Measurements from ENCODE around the gene PCGF5. TPM values are rescaled to one million over a fixed set of nuclear protein-coding genes. Genes with fewer than 3 reads are reported as not detected.

Gene PCGF5
- polyA plus RNA-seq, 4 donors: 34.7 to 60.2 (median 51.2) TPM

GRCh38 chr10:91214911-91215310 is 5.6 kb upstream of the PCGF5 start:
- no peak overlapping the region for H3K27ac ChIP-seq (ENCODE audit: low read depth in 1 of 3, low read length in 2 of 3)
- FAIRE-seq: peak; percentile 26
- whole genome bisulfite sequencing, 3 donors: 85 to 96% (median 91%) methylated on average over 2 of the region's 2 CpGs

GRCh38 chr10:91215384-91215783 is 5.1 kb upstream of the PCGF5 start:
- Histone ChIP-seq H3K36me3 (ENCODE audit: control insufficient read depth in 3 of 3, insufficient read depth in 2 of 3, low read depth in 1 of 3, low read length in 3 of 3) (no peaks in the 10 kb centered on the region), H3K9me3 (ENCODE audit: control insufficient read depth in 2 of 2, insufficient read depth in 1 of 2, low read depth in 1 of 2, low read length in 1 of 2) (no peaks in the 10 kb centered on the region), H3K27me3 (ENCODE audit: control insufficient read depth in 3 of 3, insufficient read depth in 3 of 3, low read length in 3 of 3) (no peaks in the 10 kb centered on the region), H3K27ac (ENCODE audit: low read depth in 1 of 3, low read length in 2 of 3) (no peak overlapping the region), H3K4me1 (ENCODE audit: control insufficient read depth in 3 of 3, insufficient read depth in 2 of 3, low read depth in 1 of 3, low read length in 2 of 3) (peaks cover 3 to 13% (median 13%) of the 10 kb centered on the region in 3 donors), H3K4me3 (ENCODE audit: low read depth in 1 of 3, low read length in 3 of 3) (no peak overlapping the region)
- 86 to 91% (median 88%) methylated on average over 2 of the region's 2 CpGs for WGBS, 3 donors
- FAIRE-seq (no peak), DNase-seq (peak in 1 of 2 donors; percentile 22)

More at GRCh38 chr10:91214911-91215310, 5.6 kb upstream of the PCGF5 start:
- H3K4me3 ChIP-seq (ENCODE audit: low read depth in 1 of 3, low read length in 3 of 3): no peak overlapping the region
- no peak for DNase-seq
- H3K36me3 ChIP-seq (ENCODE audit: control insufficient read depth in 3 of 3, insufficient read depth in 2 of 3, low read depth in 1 of 3, low read length in 3 of 3): no peaks in the 10 kb centered on the region
- no peaks in the 10 kb centered on the region for H3K9me3 ChIP-seq (ENCODE audit: control insufficient read depth in 2 of 2, insufficient read depth in 1 of 2, low read depth in 1 of 2, low read length in 1 of 2)
- H3K27me3 ChIP-seq (ENCODE audit: control insufficient read depth in 3 of 3, insufficient read depth in 3 of 3, low read length in 3 of 3): no peaks in the 10 kb centered on the region
- peaks cover 3 to 13% (median 13%) of the 10 kb centered on the region in 3 donors for H3K4me1 ChIP-seq (ENCODE audit: control insufficient read depth in 3 of 3, insufficient read depth in 2 of 3, low read depth in 1 of 3, low read length in 2 of 3)

- Histone ChIP-seq H3K36me3 (ENCODE audit: control insufficient read depth in 3 of 3, insufficient read depth in 2 of 3, low read depth in 1 of 3, low read length in 3 of 3) (no peaks in the 10 kb centered on the region), H3K4me1 (ENCODE audit: control insufficient read depth in 3 of 3, insufficient read depth in 2 of 3, low read depth in 1 of 3, low read length in 2 of 3) (peaks cover 7 to 16% (median 9%) of the 10 kb centered on the region in 3 donors), H3K27ac (ENCODE audit: low read depth in 1 of 3, low read length in 2 of 3) (peak overlapping the region; percentile 71 to 94 (median 93)), H3K9me3 (ENCODE audit: control insufficient read depth in 2 of 2, insufficient read depth in 1 of 2, low read depth in 1 of 2, low read length in 1 of 2) (no peaks in the 10 kb centered on the region), H3K27me3 (ENCODE audit: control insufficient read depth in 3 of 3, insufficient read depth in 3 of 3, low read length in 3 of 3) (no peaks in the 10 kb centered on the region), H3K4me3 (ENCODE audit: low read depth in 1 of 3, low read length in 3 of 3) (peak overlapping the region; percentile 12 to 74 (median 49))
- FAIRE-seq: no peak
- 11 to 25% (median 23%) methylated on average over 8 of the region's 8 CpGs for WGBS, 3 donors
- DNase-seq: peak in 1 of 2 donors; percentile 13
These were observed 881 bp upstream of the PCGF5 start for GRCh38 chr10:91219371-91220193.

DNA sequence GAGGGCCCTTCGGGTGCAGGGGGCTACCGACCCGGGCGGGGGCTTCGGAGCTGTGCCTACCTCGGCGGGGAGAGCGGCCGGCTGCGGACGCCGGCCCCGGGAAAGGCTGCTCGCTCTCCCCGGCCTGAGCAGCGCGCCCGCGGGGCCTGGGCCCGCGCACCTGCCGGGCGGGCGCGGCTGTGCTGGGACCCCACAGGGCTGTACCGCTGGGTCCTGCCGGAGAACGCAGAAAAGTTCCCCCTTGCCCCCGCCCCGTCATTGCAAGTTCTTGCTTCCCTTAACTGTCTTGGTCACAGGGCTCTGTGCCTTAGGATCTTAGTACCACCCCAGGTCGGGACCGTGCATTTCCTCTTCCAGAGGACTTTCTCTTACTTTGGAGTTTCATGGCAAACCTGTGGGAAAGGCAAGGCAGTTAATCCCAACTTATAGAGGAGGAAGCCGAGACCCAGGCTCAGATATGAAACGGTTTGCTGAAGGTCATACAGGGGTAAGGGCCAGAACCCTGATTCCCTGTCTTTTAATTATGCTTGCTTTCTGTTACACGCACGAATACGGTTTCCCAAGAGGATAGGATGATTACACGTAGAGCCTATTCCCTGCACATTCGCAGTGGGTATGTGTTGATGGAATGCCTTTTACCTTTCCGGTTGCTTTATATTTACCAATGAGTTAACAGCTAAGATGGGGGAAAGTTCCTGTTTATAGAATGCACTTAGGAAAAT is 652 bp downstream of the PCGF5 start:
- Histone ChIP-seq H3K27ac (ENCODE audit: low read depth in 1 of 3, low read length in 2 of 3) (peak overlapping the region; percentile 93 to 94 (median 94)), H3K9me3 (ENCODE audit: control insufficient read depth in 2 of 2, insufficient read depth in 1 of 2, low read depth in 1 of 2, low read length in 1 of 2) (no peaks in the 10 kb centered on the region), H3K4me1 (ENCODE audit: control insufficient read depth in 3 of 3, insufficient read depth in 2 of 3, low read depth in 1 of 3, low read length in 2 of 3) (peaks cover 7 to 14% (median 8%) of the 10 kb centered on the region in 3 donors), H3K27me3 (ENCODE audit: control insufficient read depth in 3 of 3, insufficient read depth in 3 of 3, low read length in 3 of 3) (no peaks in the 10 kb centered on the region), H3K36me3 (ENCODE audit: control insufficient read depth in 3 of 3, insufficient read depth in 2 of 3, low read depth in 1 of 3, low read length in 3 of 3) (no peaks in the 10 kb centered on the region), H3K4me3 (ENCODE audit: low read depth in 1 of 3, low read length in 3 of 3) (peak overlapping the region; percentile 62 to 85 (median 74))
- FAIRE-seq (no peak), DNase-seq (peak; percentile 46 to 69)
- WGBS, 3 donors: 0 to 3% (median 2%) methylated on average over 30 to 40 of the region's 40 CpGs

- Histone ChIP-seq H3K9me3 (ENCODE audit: control insufficient read depth in 2 of 2, insufficient read depth in 1 of 2, low read depth in 1 of 2, low read length in 1 of 2) (no peaks in the 10 kb centered on the region), H3K27ac (ENCODE audit: low read depth in 1 of 3, low read length in 2 of 3) (no peak overlapping the region), H3K27me3 (ENCODE audit: control insufficient read depth in 3 of 3, insufficient read depth in 3 of 3, low read length in 3 of 3) (no peaks in the 10 kb centered on the region), H3K4me1 (ENCODE audit: control insufficient read depth in 3 of 3, insufficient read depth in 2 of 3, low read depth in 1 of 3, low read length in 2 of 3) (peaks cover 3 to 7% (median 7%) of the 10 kb centered on the region in 3 donors), H3K4me3 (ENCODE audit: low read depth in 1 of 3, low read length in 3 of 3) (no peak overlapping the region), H3K36me3 (ENCODE audit: control insufficient read depth in 3 of 3, insufficient read depth in 2 of 3, low read depth in 1 of 3, low read length in 3 of 3) (peaks cover 0 to 7% (median 3%) of the 10 kb centered on the region in 3 donors)
- DNase-seq: peak in 1 of 2 donors; percentile 40
- 58 to 77% (median 66%) methylated on average over 3 of the region's 3 CpGs for WGBS, 3 donors
- no peak for FAIRE-seq
These were observed 5.6 kb downstream of the PCGF5 start for GRCh38 chr10:91226093-91226492.

DNA sequence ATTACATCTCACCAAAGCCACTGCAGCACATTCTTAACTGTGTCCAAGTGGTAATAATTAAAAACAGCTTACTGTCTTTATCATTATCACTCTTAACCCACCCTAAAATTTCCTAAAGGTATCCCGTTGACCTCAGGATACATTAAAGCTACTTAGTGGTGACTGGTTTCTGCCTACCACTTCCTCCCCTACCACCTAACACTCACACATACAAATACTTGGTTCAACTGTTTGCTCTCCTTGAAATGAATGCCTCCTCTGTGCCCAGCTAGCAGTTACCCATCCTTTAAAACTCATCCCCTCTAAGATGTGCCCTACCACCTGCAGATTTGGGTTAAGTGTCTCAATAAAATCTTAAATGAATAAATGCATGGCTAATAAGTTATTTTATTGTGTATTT is 7.1 kb downstream of the PCGF5 start:
- Histone ChIP-seq H3K4me3 (ENCODE audit: low read depth in 1 of 3, low read length in 3 of 3) (no peak overlapping the region), H3K9me3 (ENCODE audit: control insufficient read depth in 2 of 2, insufficient read depth in 1 of 2, low read depth in 1 of 2, low read length in 1 of 2) (no peaks in the 10 kb centered on the region), H3K36me3 (ENCODE audit: control insufficient read depth in 3 of 3, insufficient read depth in 2 of 3, low read depth in 1 of 3, low read length in 3 of 3) (peaks cover 0 to 7% (median 3%) of the 10 kb centered on the region in 3 donors), H3K27ac (ENCODE audit: low read depth in 1 of 3, low read length in 2 of 3) (no peak overlapping the region), H3K27me3 (ENCODE audit: control insufficient read depth in 3 of 3, insufficient read depth in 3 of 3, low read length in 3 of 3) (no peaks in the 10 kb centered on the region), H3K4me1 (ENCODE audit: control insufficient read depth in 3 of 3, insufficient read depth in 2 of 3, low read depth in 1 of 3, low read length in 2 of 3) (peaks cover 3 to 7% (median 4%) of the 10 kb centered on the region in 3 donors)
- FAIRE-seq (no peak), DNase-seq (no peak)
- WGBS, 3 donors: 22 to 46% (median 41%) methylated on average over 1 of the region's 1 CpG

- Histone ChIP-seq H3K27me3 (ENCODE audit: control insufficient read depth in 3 of 3, insufficient read depth in 3 of 3, low read length in 3 of 3) (no peaks in the 10 kb centered on the region), H3K4me3 (ENCODE audit: low read depth in 1 of 3, low read length in 3 of 3) (no peak overlapping the region), H3K4me1 (ENCODE audit: control insufficient read depth in 3 of 3, insufficient read depth in 2 of 3, low read depth in 1 of 3, low read length in 2 of 3) (peaks cover 1 to 3% (median 2%) of the 10 kb centered on the region in 3 donors), H3K9me3 (ENCODE audit: control insufficient read depth in 2 of 2, insufficient read depth in 1 of 2, low read depth in 1 of 2, low read length in 1 of 2) (no peaks in the 10 kb centered on the region), H3K27ac (ENCODE audit: low read depth in 1 of 3, low read length in 2 of 3) (no peak overlapping the region), H3K36me3 (ENCODE audit: control insufficient read depth in 3 of 3, insufficient read depth in 2 of 3, low read depth in 1 of 3, low read length in 3 of 3) (peaks cover 0 to 7% (median 3%) of the 10 kb centered on the region in 3 donors)
- FAIRE-seq (peak; percentile 81), DNase-seq (no peak)
- 33 to 82% (median 40%) methylated on average over 1 of the region's 1 CpG for WGBS, 3 donors
These were observed 9.2 kb downstream of the PCGF5 start for GRCh38 chr10:91229683-91230082.

DNA sequence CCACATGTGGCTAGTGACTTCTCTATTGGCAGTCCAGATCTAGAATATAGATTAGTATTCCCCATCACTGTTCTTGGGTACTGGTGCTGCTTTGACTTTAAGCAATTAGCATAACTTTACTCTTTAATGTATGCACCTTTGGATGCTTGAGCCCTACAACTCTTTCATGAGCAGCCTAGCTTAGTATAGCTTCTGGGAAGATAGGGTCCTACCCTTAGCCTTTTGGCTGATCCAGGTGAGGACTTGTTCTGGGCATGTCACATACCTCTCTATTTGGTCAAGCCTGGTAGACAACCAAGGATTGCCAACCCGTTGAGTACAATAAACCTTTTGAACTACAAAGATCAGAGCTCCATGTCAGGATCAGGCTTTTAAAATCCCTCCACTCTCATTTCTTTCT is 17.7 kb downstream of the PCGF5 start:
- Histone ChIP-seq H3K27ac (ENCODE audit: low read depth in 1 of 3, low read length in 2 of 3) (no peak overlapping the region), H3K4me3 (ENCODE audit: low read depth in 1 of 3, low read length in 3 of 3) (no peak overlapping the region), H3K4me1 (ENCODE audit: control insufficient read depth in 3 of 3, insufficient read depth in 2 of 3, low read depth in 1 of 3, low read length in 2 of 3) (no peaks in the 10 kb centered on the region), H3K27me3 (ENCODE audit: control insufficient read depth in 3 of 3, insufficient read depth in 3 of 3, low read length in 3 of 3) (no peaks in the 10 kb centered on the region), H3K36me3 (ENCODE audit: control insufficient read depth in 3 of 3, insufficient read depth in 2 of 3, low read depth in 1 of 3, low read length in 3 of 3) (peaks cover 0 to 4% (median 0%) of the 10 kb centered on the region in 3 donors), H3K9me3 (ENCODE audit: control insufficient read depth in 2 of 2, insufficient read depth in 1 of 2, low read depth in 1 of 2, low read length in 1 of 2) (no peaks in the 10 kb centered on the region)
- DNase-seq: no peak
- 52 to 73% (median 59%) methylated on average over 1 of the region's 1 CpG for WGBS, 3 donors
- no peak for FAIRE-seq
